Fibroblast of upper back skin (primary cell): ENCODE data around the gene ABR.
"Not testable (repeated sequence)": the region's sequence is repeated elsewhere in the genome, so short reads cannot be mapped to it uniquely, and the experiment has no call there.

Experiments used
- DNase-seq: peaks from one replicate; pipeline ENCODE4 v3.0.0-alpha.2; 2013

The ABR gene

GRCh38 chr17:1067282-1067956 lies 112.4 kb downstream of the ABR start:
- no peak for DNase-seq

- DNase-seq = not testable (repeated sequence)
These were observed 114.4 kb downstream of the ABR start for GRCh38 chr17:1065416-1065815.

GRCh38 chr17:1060991-1061390 lies 118.8 kb downstream of the ABR start:
- DNase-seq = peak; percentile 84

GRCh38 chr17:1059131-1059795 lies 120.5 kb downstream of the ABR start:
- no peak for DNase-seq

DNA sequence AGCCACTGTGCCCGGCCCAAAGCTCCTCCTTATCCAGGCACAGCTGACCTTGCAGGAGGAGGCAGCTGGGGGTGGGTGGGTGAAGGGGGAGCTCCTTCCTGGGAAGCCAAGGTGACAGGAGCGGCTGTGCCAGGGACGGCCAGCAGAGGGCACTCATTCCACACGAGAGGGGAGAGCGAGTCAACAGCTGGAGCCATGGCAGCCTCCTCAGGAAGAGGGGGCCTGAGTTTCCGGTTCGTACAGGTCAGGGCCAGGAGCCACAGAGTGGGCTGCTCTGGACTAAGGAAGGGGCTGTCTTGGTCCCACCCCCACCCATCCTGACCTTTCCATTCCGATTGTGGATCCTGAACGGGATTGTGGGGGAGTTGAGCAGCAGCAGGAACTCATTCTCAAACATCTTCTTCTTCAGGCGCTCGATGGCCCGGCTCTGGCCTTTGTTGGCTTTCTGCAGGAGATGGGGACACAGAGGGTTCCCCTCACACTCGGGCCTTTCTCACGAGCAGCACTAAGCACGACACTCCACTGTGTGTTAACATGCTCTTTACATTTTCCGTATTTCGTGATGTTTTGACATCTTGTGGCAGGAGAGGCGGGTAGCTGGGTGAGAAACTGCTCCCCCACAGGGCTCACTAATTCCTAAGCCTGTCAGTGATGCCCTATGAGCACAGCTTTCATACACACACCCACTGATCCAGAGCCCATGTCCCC lies 121.2 kb downstream of the ABR start:
- peak; percentile 29 for DNase-seq

GRCh38 chr17:1056761-1057160 lies 123.0 kb downstream of the ABR start:
- DNase-seq = no peak

DNA sequence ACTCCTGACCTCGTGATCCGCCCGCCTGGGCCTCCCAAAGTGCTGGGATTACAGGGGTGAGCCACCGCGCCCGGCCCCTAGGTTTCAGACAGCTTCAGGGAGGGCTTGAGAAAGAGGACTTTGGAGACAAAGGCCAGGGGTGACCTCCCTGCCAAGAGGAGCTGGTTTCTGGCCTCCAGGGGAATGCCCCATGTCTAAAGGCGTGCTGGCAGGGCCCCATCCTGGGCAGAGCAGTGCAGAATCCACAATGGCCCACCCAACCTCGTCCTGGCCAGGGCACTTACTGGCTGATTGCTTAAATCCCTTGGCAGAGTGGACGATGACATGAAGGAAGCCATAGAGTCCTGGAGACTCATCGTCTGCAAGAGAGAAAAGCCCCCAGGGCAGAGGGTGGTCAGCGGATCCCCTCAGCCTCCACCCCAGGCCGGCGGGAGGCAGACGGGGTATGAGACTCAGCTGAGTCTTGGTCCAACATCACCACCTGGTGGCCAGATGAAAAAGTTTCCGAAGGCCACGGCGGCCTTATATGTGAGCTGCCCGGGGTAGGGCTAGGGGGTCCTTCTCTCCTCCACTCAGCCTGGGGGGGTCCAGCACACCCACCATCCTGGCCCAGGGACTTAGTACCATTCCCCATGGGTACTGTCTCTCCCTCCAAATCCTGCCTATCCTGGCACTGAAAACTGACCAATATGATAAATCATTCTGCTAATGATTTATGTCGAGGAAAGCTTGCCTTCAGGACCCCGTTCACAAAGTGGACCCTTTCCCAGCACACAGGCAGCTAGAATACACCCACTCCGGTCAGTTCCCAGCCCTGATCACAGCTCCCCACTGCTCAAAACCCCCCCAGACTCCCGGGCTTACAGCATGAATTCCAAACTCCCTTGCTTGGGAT lies 123.8 kb downstream of the ABR start:
- DNase-seq = peak; percentile 53

- no peak for DNase-seq
These were observed 124.5 kb downstream of the ABR start for GRCh38 chr17:1055231-1055630.

GRCh38 chr17:1054656-1055055 lies 125.1 kb downstream of the ABR start:
- DNase-seq = no peak

DNA sequence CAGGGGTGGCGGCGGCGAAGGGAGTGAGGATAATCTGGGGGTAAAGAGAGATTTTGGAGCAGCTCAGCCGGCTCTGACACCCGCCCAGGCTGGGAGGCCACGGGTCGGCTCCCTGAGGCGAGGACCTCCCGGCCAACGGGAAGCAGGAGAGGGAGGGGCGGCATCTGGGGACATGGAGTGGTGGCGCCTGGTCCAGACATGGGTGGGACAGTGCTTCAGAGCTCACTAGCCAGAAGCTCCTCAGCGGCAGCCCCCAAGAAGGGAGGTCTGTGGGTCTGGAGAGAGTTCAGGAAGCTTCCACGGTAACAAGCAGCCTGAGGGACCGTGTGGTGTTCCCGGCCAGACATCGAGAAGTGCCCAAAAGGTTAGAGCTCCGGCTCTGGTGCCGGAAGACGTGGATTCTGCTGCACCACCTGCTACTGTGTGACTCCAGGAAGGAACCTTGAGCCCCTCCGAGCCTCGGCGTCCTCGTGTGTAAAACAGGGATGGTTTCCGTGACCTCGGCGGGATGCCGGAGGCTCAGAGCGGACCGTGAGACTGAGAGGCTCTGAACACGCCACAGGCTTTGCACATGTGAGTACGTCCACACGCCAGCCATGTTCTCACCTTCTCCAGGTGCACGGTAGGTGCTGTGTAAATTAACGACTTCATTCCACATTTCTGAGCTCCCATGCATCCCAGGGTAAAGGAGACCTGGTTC lies 126.0 kb downstream of the ABR start:
- DNase-seq = no peak

GRCh38 chr17:1050996-1051925 lies 128.5 kb downstream of the ABR start:
- no peak for DNase-seq

DNA sequence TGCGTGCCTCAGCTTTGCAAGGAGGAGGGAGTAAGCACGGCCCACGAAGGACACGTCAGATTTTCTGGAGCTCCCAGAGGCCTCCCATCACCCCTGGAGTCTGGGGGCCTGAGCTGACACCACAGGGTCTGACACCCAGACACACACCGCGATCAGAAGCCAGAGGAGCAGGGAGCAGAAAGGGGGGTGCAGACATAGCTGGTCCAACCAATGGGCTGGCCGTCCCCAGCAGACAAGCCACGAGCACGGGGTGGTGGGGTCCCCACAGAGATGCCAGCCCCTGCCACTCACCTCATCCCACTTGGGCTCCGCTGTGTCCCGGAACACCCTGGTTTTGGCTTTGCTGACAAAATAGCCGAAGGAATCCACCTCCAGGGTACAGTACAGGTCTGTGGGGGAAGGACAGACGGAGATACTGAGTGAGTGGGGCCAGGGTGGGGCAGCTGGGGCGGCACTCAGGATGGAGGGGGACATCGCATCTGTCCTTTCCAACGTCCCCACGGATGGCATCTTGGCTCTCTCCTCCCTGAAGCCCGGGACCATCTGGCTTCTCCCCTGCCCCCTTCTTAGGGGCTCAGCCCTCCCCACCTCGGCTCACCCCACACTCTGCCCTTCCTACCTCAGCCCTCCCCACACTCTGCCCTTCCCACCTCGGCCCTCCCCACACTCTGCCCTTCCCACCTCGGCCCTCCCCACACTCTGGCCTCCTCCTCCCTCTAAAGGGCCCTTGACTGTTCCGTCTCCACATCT lies 129.4 kb downstream of the ABR start:
- DNase-seq = no peak

GRCh38 chr17:1049446-1050225 lies 130.1 kb downstream of the ABR start:
- no peak for DNase-seq

GRCh38 chr17:1048516-1049115 lies 131.2 kb downstream of the ABR start:
- DNase-seq = not testable (repeated sequence)

- DNase-seq = no peak
These were observed 131.8 kb downstream of the ABR start for GRCh38 chr17:1047879-1048470.

DNA sequence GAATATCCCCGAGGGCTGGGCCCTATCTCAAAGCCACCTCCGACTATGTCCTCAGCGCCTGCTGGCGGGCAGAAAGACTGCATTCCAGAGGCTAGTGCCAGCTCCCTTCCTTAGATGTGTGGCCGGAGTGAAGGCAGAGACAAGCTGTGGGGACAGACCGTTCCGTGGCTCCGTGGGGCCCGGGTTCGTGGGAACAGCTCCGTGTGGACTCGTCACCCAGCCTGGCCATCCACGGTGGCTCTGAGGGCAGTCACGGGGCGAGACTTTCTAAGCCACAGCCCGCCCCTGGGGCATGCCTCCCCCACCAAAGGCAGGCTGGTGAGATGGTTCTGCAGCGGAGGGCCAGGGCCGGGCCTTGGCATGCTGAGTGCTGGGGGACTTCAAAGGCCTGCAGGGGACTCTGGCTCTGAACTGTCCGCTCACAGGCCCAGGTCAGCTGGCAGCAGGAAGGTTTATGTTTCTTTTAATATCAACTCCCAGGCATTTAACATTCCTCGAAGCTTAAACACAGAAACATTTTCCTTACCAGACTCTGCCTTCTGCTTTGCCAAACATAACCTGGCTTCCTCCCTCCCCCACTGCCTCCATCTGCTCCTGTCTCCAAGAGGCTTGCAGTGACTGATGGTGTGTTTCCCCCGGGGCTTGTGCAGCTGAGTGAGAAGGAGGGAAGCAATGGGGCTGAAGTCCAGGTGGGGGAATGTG lies 132.5 kb downstream of the ABR start:
- DNase-seq = peak; percentile 57

DNA sequence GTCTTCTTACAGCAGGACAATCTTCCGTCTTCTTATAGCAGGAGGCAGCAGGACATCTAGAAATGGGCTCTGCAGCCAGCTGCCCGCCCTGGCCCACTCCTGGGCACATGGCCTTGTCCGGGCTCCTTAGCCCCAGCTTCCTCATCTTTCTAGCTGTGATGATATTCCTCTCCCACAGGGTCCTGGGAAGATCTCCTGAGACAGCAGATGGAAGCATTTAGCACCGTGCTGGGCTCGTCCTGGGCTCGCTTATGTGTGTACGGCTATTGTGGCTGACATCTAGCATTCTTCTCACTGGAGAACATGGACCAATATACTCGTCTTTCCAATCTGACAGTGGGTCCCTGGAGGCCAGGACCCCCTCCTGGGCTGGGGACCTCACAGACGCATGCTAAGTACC lies 134.3 kb downstream of the ABR start:
- no peak for DNase-seq

DNA sequence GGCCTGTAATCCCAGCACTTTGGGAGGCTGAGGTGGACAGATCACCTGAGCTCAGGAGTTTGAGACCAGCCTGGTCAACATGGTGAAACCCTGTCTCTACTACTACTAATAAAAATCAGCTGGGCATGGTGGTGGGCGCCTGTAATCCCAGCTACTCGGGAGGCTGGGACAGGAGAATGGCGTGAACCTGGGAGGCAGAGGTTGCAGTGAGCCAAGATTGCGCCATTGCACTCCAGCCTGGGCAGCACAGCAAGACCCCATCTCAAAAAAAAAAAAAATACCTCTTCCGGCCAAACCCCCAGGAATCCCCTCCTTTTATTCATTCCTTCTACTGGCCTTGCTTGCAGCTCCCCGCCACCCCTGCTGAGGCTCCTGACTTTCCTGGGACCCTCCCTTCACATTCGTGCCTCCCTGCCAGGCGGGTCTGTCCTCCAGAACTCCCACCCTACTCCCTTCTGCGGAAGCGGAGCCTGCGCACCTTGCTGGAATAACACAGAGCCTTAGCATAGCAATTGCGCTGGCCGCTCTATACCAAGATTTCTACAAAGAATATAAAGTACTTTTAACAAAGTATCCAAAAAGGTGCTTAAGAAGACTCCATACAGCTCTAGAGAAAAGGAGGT lies 135.3 kb downstream of the ABR start:
- not testable (repeated sequence) for DNase-seq
